Stimulated activated effector memory CD8-positive, alpha-beta T cell treated with anti-CD3 and anti-CD28 coated beads, Interleukin-12 subunit alpha, Interleukin-12 subunit beta, amount 100 ng/mL, for 72 hours (primary cell): ENCODE measurements around the gene CISTR.

ENCODE experiments used
- ATAC-seq: fragments of 150-1000 bp; cut with Tn5 transposase; 2 replicates; pipeline ENCODE4 v1.10.0; 2021
- DNase-seq, 2 donors: peaks; one replicate each; pipeline ENCODE4 v3.0.0; 2021 to 2022; ENCODE audit warnings: low spot score in 2 of 2
- H3K27ac Mint-ChIP-seq: one replicate; pipeline ENCODE4 v1.8.0; 2022; ENCODE audit warnings: mild to moderate bottlenecking, mixed read lengths
- H3K36me3 Mint-ChIP-seq: one replicate; pipeline ENCODE4 v1.8.0; 2022; ENCODE audit warnings: mild to moderate bottlenecking, mixed read lengths
- H3K4me1 Mint-ChIP-seq: one replicate; pipeline ENCODE4 v1.8.0; 2022; ENCODE audit warnings: mixed read lengths
- H3K4me3 Mint-ChIP-seq: one replicate; pipeline ENCODE4 v1.8.0; 2022; ENCODE audit warnings: mild to moderate bottlenecking, mixed read lengths
- H3K9me3 Mint-ChIP-seq: one replicate; pipeline ENCODE4 v1.8.0; 2022; ENCODE audit warnings: mixed read lengths

The CISTR gene

DNA sequence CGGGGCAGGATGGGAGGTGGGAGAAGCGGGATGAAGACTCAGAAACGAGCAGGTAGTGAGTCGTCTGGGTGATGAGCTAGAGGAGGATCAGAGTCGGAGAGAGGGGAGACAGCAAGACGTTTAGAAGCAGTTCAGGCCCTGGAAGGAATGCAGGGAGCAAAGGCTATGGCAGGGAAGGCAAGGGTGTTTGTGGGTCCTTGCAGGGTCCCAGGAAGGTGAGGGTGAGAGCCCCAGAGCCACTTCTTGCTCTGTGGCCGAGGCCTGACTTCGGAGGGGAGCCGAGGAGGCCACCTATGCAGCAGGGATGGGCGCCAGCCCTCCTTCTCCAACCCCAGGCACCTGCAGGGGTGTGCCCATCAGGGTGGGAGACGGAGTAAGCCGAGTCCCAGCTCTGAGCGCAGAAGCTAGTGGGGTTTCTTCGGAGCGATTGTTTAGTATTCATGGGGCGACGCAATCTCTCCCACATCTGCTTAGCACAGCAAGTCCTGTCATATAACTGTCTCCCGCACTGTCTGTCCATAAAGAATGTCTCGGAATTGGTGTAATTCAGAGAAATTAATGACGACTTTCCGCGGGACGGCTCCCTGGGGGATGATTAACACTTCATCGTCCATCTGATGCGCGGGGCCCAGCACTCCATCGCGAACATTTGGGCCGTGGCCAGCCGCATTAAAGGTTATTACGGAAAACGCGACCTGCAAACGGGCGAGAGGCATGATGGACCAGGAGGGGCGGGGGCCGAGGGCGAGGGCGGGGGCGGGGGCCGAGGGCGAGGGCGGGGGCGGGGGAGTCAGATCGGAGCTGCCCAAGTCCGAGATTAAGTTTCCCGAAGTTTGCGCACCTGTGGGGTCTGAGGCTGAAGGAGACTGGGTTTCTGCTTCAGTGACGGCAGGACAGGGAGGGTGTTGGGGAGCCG, 12.3 kb downstream of the CISTR start:
- no peaks in the 10 kb centered on the region for H3K9me3 Mint-ChIP-seq
- ATAC-seq, result peak; percentile 2
- H3K4me3 Mint-ChIP-seq, result peak overlapping the region; percentile 72
- H3K4me1 Mint-ChIP-seq, result peaks cover 34% of the 10 kb centered on the region
- no peak overlapping the region for H3K27ac Mint-ChIP-seq
- no peak for DNase-seq
- H3K36me3 Mint-ChIP-seq, result no peaks in the 10 kb centered on the region

DNA sequence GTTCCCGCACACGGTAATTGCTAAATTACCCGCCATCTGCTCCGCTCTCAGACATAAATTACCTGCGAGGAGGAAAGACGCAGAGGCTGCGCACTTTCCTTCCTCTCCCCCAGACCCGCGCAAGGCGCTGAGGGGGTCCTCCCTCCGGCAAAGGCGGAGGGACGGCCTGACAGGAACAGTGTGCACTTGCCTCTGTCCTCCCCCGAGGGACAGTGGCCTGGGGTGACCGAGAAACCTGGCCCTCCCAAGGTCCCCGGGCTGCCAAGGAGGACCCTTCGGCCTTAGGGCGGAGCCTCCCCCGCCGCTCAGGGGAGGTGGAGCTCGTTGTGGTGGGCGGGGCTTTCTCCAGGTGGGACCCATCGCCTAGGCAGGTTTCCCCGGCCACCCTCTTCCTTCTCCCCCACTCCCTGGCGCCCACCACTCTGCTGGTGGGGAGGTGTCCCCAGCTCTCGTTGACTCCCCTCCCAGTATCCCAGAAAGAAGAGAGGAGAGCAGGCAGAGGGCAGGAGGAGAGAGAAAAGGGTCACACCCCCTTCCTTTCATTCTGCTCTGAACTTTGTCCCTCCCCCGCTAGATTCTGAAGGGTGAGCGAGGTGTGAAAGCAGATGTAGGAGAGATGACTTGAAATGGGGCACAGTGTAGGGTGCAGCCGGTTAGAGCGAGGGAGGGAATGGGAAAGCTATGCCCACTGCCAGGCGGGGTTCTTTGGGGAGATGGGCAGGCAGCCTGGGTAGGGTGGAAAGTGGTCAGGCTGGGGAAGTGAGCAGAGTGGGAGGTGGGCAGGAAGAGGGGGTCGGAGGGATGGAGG, 13.2 kb downstream of the CISTR start:
- H3K4me3 Mint-ChIP-seq, result peak overlapping the region; percentile 72
- no peaks in the 10 kb centered on the region for H3K36me3 Mint-ChIP-seq
- no peaks in the 10 kb centered on the region for H3K9me3 Mint-ChIP-seq
- no peak overlapping the region for H3K27ac Mint-ChIP-seq
- peaks cover 30% of the 10 kb centered on the region for H3K4me1 Mint-ChIP-seq
- peak; percentile 75 for ATAC-seq
- no peak for DNase-seq

DNA sequence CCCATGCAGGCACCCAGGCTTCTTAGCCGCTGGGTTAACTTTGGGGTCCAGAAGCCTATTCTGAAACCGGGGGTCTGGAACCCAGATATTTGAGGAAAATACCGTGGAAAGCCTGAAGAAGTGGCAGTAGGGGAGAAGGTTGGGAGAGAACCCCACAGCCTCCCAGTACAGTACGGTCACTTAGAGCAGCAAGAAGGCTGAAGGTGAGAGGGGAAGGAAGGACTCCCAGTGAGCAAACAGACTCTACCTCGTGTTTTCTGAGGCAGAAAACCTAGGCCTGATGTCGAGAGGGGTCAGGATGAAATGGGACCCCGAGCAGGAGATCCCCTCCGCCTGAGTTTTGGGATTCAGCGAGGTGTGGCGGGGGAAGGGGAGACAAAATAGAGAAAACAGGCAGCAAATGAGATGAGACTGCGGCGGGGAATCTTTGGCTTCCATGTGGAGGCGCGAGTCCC, 13.8 kb downstream of the CISTR start:
- H3K4me1 Mint-ChIP-seq, result peaks cover 24% of the 10 kb centered on the region
- H3K36me3 Mint-ChIP-seq, result no peaks in the 10 kb centered on the region
- no peak overlapping the region for H3K27ac Mint-ChIP-seq

DNA sequence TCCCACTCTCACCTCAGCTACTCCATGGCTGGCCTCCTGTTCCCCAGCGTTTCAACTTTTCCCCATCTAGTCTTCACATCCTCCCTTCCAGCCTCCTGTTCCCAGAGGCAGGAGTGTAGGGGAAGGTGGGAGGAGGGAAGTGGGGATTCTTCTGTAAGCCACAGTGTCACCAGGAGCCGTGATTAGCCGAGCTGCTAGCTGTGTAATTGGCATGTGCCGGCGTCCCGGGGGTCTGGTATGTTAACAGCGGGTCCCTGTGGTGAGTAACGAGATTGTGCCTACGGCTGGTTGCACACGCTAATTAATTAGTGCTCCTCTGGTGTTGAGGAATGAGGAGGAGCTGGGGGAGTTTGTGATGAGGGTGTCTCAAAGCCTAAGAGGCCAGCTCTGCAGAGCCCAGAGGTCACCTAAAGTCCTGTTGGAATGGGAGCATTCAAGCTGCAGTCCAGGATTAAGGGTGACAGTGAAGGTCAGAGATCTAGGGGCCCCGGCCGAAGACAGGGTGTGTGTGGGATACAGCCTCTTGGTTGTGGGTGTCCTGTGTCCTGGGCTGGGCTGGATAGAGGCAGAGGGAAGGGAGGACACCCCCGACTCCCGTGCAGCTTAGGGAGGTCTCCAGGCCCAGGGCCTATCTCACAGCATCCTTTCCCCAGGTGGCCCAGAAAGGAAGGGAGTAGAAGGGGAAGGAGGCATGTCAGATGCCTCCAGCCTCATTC, 14.5 kb downstream of the CISTR start:
- Mint-ChIP-seq H3K27ac (no peak overlapping the region), H3K4me1 (peaks cover 20% of the 10 kb centered on the region), H3K9me3 (no peaks in the 10 kb centered on the region), H3K4me3 (no peak overlapping the region), H3K36me3 (no peaks in the 10 kb centered on the region)
- ATAC-seq (no peak), DNase-seq (no peak)

More for the DNA sequence above, 13.8 kb downstream of the CISTR start:
- no peak for ATAC-seq
- DNase-seq, result no peak
- H3K9me3 Mint-ChIP-seq, result no peaks in the 10 kb centered on the region
- H3K4me3 Mint-ChIP-seq, result peak overlapping the region; percentile 72

DNA sequence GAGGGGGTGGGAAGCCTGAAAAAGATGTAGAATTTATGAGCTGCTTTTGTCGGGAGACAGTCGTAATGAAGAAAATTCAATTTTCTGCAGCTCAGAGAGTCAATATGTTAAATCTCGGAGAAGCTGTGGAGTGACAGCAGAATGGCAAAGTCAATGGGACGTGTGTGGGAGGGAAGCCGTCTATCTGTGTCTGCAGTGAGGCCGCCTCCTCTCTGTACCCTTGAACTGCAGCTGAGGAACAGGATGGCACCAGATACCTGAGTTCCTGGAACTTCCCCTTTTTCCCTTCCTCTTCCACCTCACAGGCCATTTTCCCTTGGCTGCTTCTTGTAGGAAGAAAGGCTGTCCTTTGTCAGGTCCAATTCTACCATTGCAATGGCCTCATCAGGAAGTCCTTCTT, 15.2 kb downstream of the CISTR start:
- peaks cover 20% of the 10 kb centered on the region for H3K4me1 Mint-ChIP-seq
- no peaks in the 10 kb centered on the region for H3K36me3 Mint-ChIP-seq
- DNase-seq (no peak), ATAC-seq (no peak)
- H3K27ac Mint-ChIP-seq, result no peak overlapping the region
- no peaks in the 10 kb centered on the region for H3K9me3 Mint-ChIP-seq
- no peak overlapping the region for H3K4me3 Mint-ChIP-seq

DNA sequence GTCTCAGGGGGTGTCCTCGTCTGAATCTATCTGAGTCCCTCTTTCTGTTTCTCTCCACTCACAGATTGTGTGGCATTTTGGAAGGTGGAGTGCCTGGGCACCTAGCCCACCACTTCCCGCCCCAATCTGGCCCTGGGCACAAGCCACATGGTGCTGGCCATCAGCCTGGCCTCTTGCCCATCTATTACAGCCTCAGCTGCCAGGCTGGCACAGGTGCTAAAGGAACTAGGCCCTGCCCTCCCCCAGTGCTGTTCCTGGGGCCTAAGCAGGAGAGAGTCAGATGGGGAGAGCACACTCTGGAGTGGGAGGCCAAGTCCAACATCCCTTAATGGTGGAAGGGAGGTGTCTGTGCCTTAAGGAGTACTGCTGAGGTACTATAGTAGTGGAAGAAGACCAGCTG, 16.2 kb downstream of the CISTR start:
- Mint-ChIP-seq H3K27ac (no peak overlapping the region), H3K4me3 (no peak overlapping the region), H3K36me3 (no peaks in the 10 kb centered on the region), H3K9me3 (no peaks in the 10 kb centered on the region), H3K4me1 (peaks cover 20% of the 10 kb centered on the region)
- no peak for DNase-seq
- no peak for ATAC-seq

DNA sequence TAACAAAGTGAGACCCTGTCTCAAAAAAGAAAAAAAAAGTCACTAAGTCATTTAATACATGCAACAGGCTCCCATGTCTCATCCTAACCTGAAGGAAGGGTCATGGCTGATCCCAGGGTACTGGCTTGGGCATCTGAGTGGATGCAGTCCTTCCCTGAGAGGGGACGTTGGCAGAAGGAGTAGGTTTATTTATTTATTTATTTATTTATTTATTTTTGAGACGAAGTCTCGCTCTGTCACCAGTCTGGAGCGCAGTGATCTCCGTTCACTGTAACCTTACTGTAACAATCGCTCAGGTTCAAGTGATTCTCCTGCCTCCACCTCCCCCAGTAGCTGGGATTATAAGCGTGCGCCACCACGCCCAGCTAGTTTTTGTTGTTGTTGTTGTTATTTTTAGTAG, 17.4 kb downstream of the CISTR start:
- H3K9me3 Mint-ChIP-seq, result no peaks in the 10 kb centered on the region
- no peak for ATAC-seq
- H3K36me3 Mint-ChIP-seq, result no peaks in the 10 kb centered on the region
- no peak overlapping the region for H3K27ac Mint-ChIP-seq
- peaks cover 17% of the 10 kb centered on the region for H3K4me1 Mint-ChIP-seq
- H3K4me3 Mint-ChIP-seq, result no peak overlapping the region
- DNase-seq, result no peak

DNA sequence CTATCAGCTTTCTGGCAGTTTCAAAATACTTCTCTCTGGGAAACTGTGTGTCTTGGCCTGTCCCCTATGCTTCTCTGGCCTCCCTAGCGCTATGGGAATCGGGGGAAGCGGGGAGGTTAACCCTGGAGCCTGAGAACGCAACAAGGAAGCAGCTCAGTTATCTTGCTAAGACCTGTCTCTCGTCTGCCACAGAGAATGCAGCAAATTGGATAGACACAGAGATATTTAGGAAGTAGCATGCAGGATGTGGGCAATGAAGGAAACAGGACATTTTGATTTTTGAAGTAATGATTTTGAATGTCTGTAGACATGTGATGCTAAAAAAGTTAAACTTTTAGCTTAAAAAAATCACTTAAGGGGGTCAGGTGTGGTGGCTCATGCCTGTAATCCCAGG, 18.0 kb downstream of the CISTR start:
- DNase-seq, result no peak
- Mint-ChIP-seq H3K36me3 (no peaks in the 10 kb centered on the region), H3K9me3 (no peaks in the 10 kb centered on the region), H3K27ac (no peak overlapping the region), H3K4me1 (peaks cover 10% of the 10 kb centered on the region), H3K4me3 (no peak overlapping the region)
- ATAC-seq, result no peak

DNA sequence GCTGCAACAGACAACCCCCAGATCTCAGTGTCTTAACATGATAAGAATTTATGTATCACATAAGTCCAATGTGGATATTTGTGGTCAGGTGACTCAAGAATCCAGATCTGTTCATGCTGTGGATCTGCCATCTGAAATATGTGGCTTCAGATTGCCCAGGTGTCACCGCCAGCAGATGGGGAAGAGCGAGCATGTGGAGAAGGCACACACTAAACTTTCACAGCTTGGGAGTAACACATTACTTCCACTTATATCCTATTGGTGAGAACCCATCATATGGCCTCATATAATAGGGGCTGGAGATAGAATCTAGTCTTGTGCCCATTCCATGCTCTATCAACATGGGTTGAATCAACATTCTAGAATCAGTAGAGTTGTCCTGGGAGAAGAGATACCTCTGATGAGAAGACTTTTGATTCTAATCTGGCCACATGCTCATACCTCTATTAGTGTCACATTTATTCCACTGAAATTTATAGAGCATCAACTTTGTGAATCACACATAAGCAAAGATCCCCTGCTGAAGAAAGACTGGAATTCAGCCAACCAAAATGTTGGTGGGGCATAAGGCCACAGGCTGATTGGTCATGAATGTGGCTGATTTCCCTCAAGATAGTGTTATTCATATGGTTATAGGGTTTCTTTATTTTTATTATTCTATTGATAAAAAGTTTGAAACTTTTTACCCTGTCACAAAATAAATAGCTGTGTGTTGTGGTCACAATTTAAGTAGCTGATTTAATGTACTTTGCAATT, 18.6 kb downstream of the CISTR start:
- ATAC-seq (no peak), DNase-seq (no peak)
- H3K4me3 Mint-ChIP-seq, result no peak overlapping the region
- H3K27ac Mint-ChIP-seq, result no peak overlapping the region
- H3K4me1 Mint-ChIP-seq, result peaks cover 5% of the 10 kb centered on the region
- H3K9me3 Mint-ChIP-seq, result no peaks in the 10 kb centered on the region
- H3K36me3 Mint-ChIP-seq, result no peaks in the 10 kb centered on the region

DNA sequence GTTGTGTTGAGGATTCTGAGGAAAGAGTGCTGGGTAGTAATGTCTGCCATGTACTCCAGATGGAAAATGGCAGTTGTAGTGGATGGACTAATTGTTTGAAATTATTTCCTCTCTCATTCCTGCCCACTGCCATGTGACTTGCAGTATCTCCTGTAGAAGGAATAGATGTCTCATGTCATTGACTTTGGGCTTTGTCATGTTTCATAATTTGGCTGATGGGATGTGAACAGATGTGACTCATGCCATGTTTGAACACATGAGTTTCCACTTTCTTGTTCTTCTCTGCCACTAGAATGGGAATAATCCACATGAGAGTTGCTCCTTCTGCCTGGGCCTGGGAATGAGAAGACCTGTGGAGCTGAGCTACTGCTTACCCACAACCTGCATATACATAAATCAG, 22.1 kb downstream of the CISTR start:
- ATAC-seq (no peak), DNase-seq (no peak)
- H3K4me1 Mint-ChIP-seq, result peaks cover 32% of the 10 kb centered on the region
- no peaks in the 10 kb centered on the region for H3K9me3 Mint-ChIP-seq
- no peak overlapping the region for H3K4me3 Mint-ChIP-seq
- H3K27ac Mint-ChIP-seq, result no peak overlapping the region
- peaks cover 16% of the 10 kb centered on the region for H3K36me3 Mint-ChIP-seq

DNA sequence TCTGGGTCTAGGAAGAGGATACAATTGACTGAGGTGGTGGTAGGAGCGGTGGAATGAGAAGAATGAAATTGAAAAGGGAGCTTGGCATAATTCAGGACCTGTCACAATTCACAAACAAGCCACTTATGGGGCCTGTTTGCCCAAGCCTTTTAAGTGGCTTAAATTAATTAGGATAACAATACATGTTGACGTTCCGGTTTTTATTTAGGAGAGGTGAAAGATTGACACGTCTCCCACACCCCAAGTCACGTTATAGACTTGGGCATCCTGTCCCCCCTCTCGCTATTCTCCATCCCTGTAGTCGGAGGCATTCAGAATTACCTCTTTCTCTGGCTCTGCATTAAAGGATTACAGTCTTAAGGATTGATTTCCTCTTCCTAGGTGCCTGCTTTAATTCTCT, 23.6 kb downstream of the CISTR start:
- H3K27ac Mint-ChIP-seq, result peak overlapping the region; percentile 89
- no peaks in the 10 kb centered on the region for H3K9me3 Mint-ChIP-seq
- ATAC-seq (no peak), DNase-seq (no peak)
- peak overlapping the region; percentile 90 for H3K4me3 Mint-ChIP-seq
- peaks cover 30% of the 10 kb centered on the region for H3K36me3 Mint-ChIP-seq
- peaks cover 37% of the 10 kb centered on the region for H3K4me1 Mint-ChIP-seq

DNA sequence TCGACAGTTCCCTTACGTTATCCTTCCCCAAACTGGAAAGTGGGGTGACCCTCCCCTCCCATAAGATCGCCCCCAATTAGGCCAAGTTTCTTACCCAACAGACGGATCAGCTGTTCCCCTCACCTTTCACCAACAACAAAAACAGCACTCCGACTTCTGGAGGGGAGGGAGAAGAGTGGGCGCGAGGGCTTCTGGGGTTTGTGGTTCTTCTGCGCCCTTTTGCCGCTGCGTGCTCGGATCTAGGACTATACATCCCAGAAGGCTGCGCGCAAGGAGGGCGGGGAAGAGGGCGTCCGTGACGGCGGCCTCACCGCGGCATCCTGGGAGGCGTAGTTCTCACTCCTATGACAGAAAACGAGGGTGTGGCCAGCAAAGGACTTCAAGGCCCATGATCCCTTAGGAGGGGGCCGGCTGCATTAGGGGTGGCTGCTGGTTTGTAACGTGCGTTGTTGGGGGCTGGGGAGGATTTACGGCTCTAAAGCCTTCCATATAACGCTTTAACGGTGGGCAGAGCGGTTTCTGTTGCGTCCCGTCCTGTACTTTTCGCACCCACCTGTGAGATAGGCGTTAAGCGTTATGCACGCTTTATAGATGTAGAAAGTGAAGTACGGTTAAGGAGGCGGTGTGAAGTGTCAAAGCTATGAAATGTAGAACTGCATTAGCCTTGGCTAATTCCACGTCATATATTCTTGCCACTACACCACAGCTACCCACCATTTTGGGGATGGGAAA, 24.3 kb downstream of the CISTR start, which contains the start of gene CALCOCO1:
TSS of gene CALCOCO1 (minus strand) at position 143 of the 732 bp plus-strand sequence. CDS start 2,210 bp downstream, outside the sequence.
- H3K36me3 Mint-ChIP-seq, result peaks cover 37% of the 10 kb centered on the region
- peak within 1 kb of the TSS; percentile 90 for H3K4me3 Mint-ChIP-seq
- DNase-seq (peak; percentile 84 to 96), ATAC-seq (peak; percentile 98)
- peaks cover 37% of the 10 kb centered on the region for H3K4me1 Mint-ChIP-seq
- peak within 1 kb of the TSS; percentile 89 for H3K27ac Mint-ChIP-seq
- no peaks in the 10 kb centered on the region for H3K9me3 Mint-ChIP-seq

DNA sequence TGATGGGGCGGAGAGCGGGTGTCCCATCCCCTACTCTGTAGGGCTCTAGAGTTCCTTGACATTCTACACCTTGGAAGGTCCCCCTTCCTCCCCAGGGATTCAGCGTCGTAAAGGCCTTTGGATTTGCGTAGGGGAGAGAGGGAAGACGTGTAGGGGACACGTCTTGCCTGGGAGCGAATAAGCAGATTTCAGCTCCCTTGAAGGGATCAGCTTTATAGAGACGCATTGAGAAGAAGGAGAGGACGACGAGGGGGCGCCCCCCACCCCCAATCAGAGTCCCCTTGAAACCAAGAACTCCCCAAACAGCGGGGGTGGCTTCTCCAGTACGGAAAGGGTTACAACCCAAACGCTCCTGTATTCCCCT, 24.9 kb downstream of the CISTR start:
- Mint-ChIP-seq H3K4me3 (peak overlapping the region; percentile 90), H3K9me3 (no peaks in the 10 kb centered on the region), H3K36me3 (peaks cover 43% of the 10 kb centered on the region), H3K4me1 (peaks cover 37% of the 10 kb centered on the region), H3K27ac (peak overlapping the region; percentile 89)
- no peak for DNase-seq
- no peak for ATAC-seq

DNA sequence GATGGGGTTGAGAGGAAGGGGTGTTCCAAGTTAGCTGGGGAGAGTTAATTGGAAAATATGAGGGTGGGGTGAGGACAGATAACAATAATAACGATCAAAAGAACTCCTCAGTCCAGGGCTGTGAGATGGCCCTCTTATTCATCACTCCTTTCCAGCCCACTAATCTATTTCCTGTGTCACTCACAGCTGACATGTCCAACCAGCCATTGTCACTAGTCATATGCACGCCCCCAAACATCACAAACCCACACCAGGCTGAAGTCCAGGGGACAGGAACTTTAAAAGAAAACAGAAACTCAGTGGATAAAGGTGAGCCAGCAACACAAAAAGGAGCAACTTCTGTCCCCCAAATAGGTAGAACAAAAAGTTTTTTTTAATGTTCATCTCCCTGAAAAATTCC, 25.4 kb downstream of the CISTR start:
- Mint-ChIP-seq H3K4me1 (peaks cover 37% of the 10 kb centered on the region), H3K9me3 (no peaks in the 10 kb centered on the region), H3K36me3 (peaks cover 49% of the 10 kb centered on the region), H3K4me3 (peak overlapping the region; percentile 90), H3K27ac (peak overlapping the region; percentile 89)
- ATAC-seq (peak; percentile 65), DNase-seq (no peak)
